Muscle layer of duodenum (tissue), 2 donors: ENCODE data around the gene TLN1.
A peak's percentile ranks its signal among the peaks of the same experiment; 100 is the strongest.

Experiments used
- H3K27ac ChIP-seq: one replicate; pipeline ENCODE4 v1.7.0; 2013; ENCODE audit warnings: mild to moderate bottlenecking, low read length
- H3K27me3 ChIP-seq: one replicate; pipeline ENCODE4 v1.7.0; 2013; ENCODE audit warnings: low read depth, mild to moderate bottlenecking, control low read depth, low read length
- H3K36me3 ChIP-seq, 2 donors: one replicate each; pipeline ENCODE4 v1.7.0; 2013; ENCODE audit warnings: low read length in 2 of 2, control low read depth in 1 of 2, mild to moderate bottlenecking in 1 of 2; ENCODE audit not compliant: insufficient read depth in 2 of 2, control insufficient read depth in 1 of 2
- H3K4me1 ChIP-seq, 2 donors: one replicate each; pipeline ENCODE4 v1.7.0; 2013; ENCODE audit warnings: low read length in 2 of 2, mild to moderate bottlenecking in 2 of 2, control low read depth in 1 of 2, moderate library complexity in 1 of 2; ENCODE audit not compliant: insufficient read depth in 2 of 2, control insufficient read depth in 1 of 2
- H3K4me3 ChIP-seq, 2 donors: one replicate each; pipeline ENCODE4 v1.7.0; 2013; ENCODE audit warnings: low read length in 2 of 2, low read depth in 1 of 2, mild to moderate bottlenecking in 1 of 2
- H3K9me3 ChIP-seq, 2 donors: one replicate each; pipeline ENCODE4 v1.7.0; 2013; ENCODE audit warnings: low read length in 2 of 2, control low read depth in 1 of 2, mild to moderate bottlenecking in 1 of 2; ENCODE audit not compliant: control insufficient read depth in 1 of 2
- donor health status: healthy.

Gene TLN1

GRCh38 chr9:35703906-35704672, 27.9 kb downstream of the TLN1 start:
- H3K4me1 ChIP-seq, result no peaks in the 10 kb centered on the region

DNA sequence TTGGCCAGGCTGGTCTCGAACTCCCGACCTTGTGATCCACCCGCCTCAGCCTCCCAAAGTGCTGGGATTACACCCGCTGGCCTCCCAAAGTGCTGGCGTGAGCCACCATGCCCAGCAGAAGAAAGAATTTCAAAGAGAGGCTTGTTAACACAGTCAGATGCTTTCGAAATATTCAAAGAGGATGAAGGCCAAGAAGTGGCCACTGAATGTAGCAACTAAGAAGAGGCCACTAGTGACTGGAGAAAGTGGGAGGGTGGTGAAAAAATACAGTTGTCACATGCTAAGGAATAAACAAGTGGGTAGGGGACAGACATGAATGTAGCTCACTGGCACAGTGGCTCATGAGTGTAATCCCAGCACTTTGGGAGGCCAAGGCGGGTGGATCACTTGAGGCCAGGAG, 29.3 kb downstream of the TLN1 start:
- H3K36me3 ChIP-seq, result peaks cover 97 to 98% of the 10 kb centered on the region in 2 donors
- no peaks in the 10 kb centered on the region for H3K27me3 ChIP-seq
- no peak overlapping the region for H3K4me3 ChIP-seq
- H3K9me3 ChIP-seq, result no peaks in the 10 kb centered on the region
- H3K27ac ChIP-seq, result no peak overlapping the region
- no peaks in the 10 kb centered on the region for H3K4me1 ChIP-seq

More at GRCh38 chr9:35703906-35704672, 27.9 kb downstream of the TLN1 start:
- Histone ChIP-seq H3K4me3 (no peak overlapping the region), H3K9me3 (no peaks in the 10 kb centered on the region), H3K36me3 (peaks cover 96 to 98% of the 10 kb centered on the region in 2 donors), H3K27ac (no peak overlapping the region), H3K27me3 (no peaks in the 10 kb centered on the region)

DNA sequence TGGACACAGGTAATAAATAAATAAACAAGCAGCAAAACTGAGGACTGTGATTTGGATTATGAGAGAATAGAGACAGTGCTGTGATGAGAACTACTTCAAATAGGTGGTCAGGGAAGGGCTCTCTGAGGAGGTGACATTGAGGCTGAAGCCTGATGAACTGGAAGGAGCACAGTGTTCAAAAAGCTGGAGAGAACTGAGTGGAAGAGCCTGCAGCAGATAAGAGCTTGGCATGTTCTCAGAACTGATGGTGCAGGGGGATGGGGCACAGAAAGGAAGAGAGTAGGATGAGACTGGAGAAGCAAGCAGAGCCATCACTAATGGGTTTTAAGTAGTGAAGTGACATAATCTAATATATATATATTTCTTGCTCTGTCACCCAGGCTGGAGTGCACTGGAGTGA, 31.1 kb downstream of the TLN1 start:
- no peaks in the 10 kb centered on the region for H3K27me3 ChIP-seq
- peaks cover 0 to 4% of the 10 kb centered on the region in 2 donors for H3K4me1 ChIP-seq
- H3K36me3 ChIP-seq, result peaks cover 88 to 97% of the 10 kb centered on the region in 2 donors
- no peak overlapping the region for H3K27ac ChIP-seq
- H3K4me3 ChIP-seq, result no peak overlapping the region
- no peaks in the 10 kb centered on the region for H3K9me3 ChIP-seq

GRCh38 chr9:35700031-35700430, 32.0 kb downstream of the TLN1 start:
- no peak overlapping the region for H3K4me3 ChIP-seq
- H3K27me3 ChIP-seq, result no peaks in the 10 kb centered on the region
- H3K9me3 ChIP-seq, result no peaks in the 10 kb centered on the region
- H3K27ac ChIP-seq, result no peak overlapping the region
- H3K36me3 ChIP-seq, result peaks cover 83 to 87% of the 10 kb centered on the region in 2 donors
- peaks cover 0 to 4% of the 10 kb centered on the region in 2 donors for H3K4me1 ChIP-seq

DNA sequence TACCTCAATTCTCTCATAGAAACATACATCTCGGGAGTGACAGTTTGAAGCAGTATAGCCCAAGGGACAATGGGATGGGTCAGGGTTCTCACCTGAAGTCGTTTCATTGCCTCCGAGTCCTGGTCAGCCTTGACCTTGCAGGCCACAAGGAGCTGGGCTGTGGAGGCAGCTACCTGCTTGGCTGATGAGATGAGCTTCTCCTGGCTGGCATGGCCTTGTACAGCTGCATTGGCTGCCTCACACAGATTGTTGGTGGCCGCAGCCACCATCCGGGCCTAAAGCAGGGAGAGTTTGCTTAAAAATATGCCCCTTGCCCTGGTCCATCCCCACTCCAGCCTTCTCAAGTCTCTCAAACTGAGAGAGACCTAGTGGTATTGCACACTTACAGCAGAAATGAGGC, 33.8 kb downstream of the TLN1 start:
- H3K36me3 ChIP-seq, result peaks cover 66 to 69% of the 10 kb centered on the region in 2 donors
- no peaks in the 10 kb centered on the region for H3K27me3 ChIP-seq
- H3K4me1 ChIP-seq, result peaks cover 0 to 4% of the 10 kb centered on the region in 2 donors
- no peak overlapping the region for H3K27ac ChIP-seq
- no peak overlapping the region for H3K4me3 ChIP-seq
- H3K9me3 ChIP-seq, result no peaks in the 10 kb centered on the region

- Histone ChIP-seq H3K27me3 (no peaks in the 10 kb centered on the region), H3K9me3 (no peaks in the 10 kb centered on the region), H3K4me1 (peaks cover 0 to 4% of the 10 kb centered on the region in 2 donors), H3K27ac (peak overlapping the region; percentile 67), H3K4me3 (no peak overlapping the region), H3K36me3 (peaks cover 59 to 62% of the 10 kb centered on the region in 2 donors)
Observed at GRCh38 chr9:35697486-35697885, 34.5 kb downstream of the TLN1 start.

GRCh38 chr9:35696520-35697215, 35.3 kb downstream of the TLN1 start:
- H3K27ac ChIP-seq, result peak overlapping the region; percentile 67
- H3K36me3 ChIP-seq, result peaks cover 53 to 54% of the 10 kb centered on the region in 2 donors
- no peak overlapping the region for H3K4me3 ChIP-seq
- no peaks in the 10 kb centered on the region for H3K27me3 ChIP-seq
- H3K4me1 ChIP-seq, result peaks cover 0 to 4% of the 10 kb centered on the region in 2 donors
- H3K9me3 ChIP-seq, result no peaks in the 10 kb centered on the region

GRCh38 chr9:35695943-35696401, 36.0 kb downstream of the TLN1 start:
- Histone ChIP-seq H3K4me1 (peaks cover 0 to 8% of the 10 kb centered on the region in 2 donors), H3K27ac (peak overlapping the region; percentile 67), H3K4me3 (no peak overlapping the region), H3K9me3 (no peaks in the 10 kb centered on the region), H3K36me3 (peaks cover 46 to 48% of the 10 kb centered on the region in 2 donors), H3K27me3 (no peaks in the 10 kb centered on the region)

DNA sequence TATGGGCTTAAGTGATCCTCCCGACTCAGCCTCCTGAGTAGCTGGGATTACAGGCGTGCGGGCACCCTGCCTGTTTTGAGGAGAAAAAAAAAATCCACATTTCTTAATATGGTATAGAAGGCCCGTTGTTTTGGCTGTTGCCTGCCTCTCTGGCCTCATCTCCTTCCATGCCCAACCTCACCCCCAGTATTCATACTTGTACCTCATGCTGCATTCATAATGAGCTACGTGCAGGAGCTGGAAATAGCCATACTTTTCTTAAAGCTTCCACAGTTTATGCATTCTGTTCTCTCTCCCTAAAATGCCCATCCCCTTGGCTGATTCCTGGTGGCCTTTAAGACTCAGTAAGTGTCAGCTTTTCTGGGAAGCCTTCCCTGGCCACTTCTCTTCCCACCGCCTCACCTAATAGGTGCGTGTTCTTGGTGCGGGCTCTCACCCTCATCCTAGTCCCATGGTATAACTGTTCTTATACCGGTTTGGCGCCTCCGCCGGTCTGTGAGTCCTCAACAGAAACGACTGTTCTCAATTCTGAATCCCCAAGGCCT, 40.2 kb downstream of the TLN1 start:
- peak overlapping the region in 1 of 2 donors; percentile 78 for H3K4me3 ChIP-seq
- H3K9me3 ChIP-seq, result no peaks in the 10 kb centered on the region
- H3K4me1 ChIP-seq, result peaks cover 0 to 8% of the 10 kb centered on the region in 2 donors
- peak overlapping the region; percentile 97 for H3K27ac ChIP-seq
- no peaks in the 10 kb centered on the region for H3K27me3 ChIP-seq
- peaks cover 6 to 18% of the 10 kb centered on the region in 2 donors for H3K36me3 ChIP-seq

DNA sequence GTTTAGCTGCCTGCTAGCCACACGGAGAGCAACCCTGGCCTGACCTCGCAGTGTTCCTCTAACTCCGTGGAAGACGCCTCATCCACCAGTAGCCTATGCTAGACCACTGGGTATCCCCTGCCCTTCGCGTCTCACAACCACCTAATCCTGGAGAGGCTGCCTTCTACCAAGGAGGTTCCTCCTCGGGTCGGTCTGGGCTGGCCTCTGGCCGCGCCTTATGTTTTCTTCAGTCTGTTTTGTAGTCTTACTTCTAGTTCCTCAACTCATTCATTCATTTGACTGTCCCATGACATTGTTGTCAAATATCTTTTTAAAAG, 40.7 kb downstream of the TLN1 start:
- peaks cover 4 to 18% of the 10 kb centered on the region in 2 donors for H3K36me3 ChIP-seq
- H3K9me3 ChIP-seq, result no peaks in the 10 kb centered on the region
- H3K27ac ChIP-seq, result peak overlapping the region; percentile 97
- H3K4me1 ChIP-seq, result peaks cover 0 to 9% of the 10 kb centered on the region in 2 donors
- no peaks in the 10 kb centered on the region for H3K27me3 ChIP-seq
- H3K4me3 ChIP-seq, result peak overlapping the region; percentile 65 to 78

- no peaks in the 10 kb centered on the region for H3K9me3 ChIP-seq
- H3K27me3 ChIP-seq, result no peaks in the 10 kb centered on the region
- H3K4me3 ChIP-seq, result peak overlapping the region; percentile 65 to 78
- H3K27ac ChIP-seq, result peak overlapping the region; percentile 97
- peaks cover 0 to 7% of the 10 kb centered on the region in 2 donors for H3K4me1 ChIP-seq
- H3K36me3 ChIP-seq, result peaks cover 2 to 17% of the 10 kb centered on the region in 2 donors
Observed at GRCh38 chr9:35690614-35691333, 41.2 kb downstream of the TLN1 start.
